Testis (tissue), 2 donors: ENCODE measurements around the gene SPRN.

Experiments used
- POLR2A ChIP-seq: fragments of 450-650 bp; IDR thresholded peaks from one replicate; pipeline ENCODE4 v1.6.1; 2017; ENCODE audit warnings: antibody characterized with exemption, mild to moderate bottlenecking, moderate library complexity
- TF ChIP-seq, protein P1 (sequence below), 3 experiments: fragments of 450-650 bp in 2 of 3; fragments of 200-600 bp in 1 of 3; sonication (generic) in 1 of 3; IDR thresholded peaks; one replicate each; pipeline ENCODE4 v1.5.1; 2016 to 2019; ENCODE audit warnings: antibody characterized with exemption in 3 of 3, mild to moderate bottlenecking in 2 of 3, moderate library complexity in 1 of 3

DNA sequence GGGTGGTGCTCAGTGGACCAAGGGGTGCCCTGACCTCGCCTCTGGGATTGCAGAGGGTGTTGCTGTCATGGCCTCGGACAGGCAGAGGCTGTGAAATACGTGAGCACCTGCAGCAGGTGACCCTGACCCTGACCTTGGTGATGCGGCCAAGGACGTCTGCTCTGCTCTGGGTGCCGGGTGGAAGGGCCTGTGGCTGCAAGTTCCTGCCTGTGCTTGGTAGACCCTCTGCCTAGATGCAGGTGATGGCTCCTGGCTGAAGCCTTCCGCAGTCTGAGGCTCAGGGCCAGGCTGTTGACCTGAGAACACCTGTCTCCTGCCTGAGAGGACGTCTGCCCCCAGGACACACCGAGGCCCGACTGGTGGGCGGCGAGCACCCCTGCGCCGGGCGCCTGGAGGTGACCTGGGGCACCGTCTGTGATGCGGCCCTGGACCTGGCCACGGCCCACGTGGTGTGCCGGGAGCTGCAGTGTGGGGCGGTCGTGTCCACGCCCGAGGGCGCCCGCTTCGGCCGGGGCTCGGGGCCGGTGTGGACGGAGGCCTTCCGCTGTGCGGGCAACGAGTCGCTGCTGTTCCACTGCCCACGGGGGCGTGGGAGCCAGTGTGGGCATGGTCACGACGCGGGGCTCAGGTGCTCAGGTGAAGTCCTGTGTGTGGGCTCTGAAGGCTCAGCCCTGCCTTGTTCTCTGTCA is 33.7 kb upstream of the SPRN start:
- TF ChIP-seq, protein P1, sequence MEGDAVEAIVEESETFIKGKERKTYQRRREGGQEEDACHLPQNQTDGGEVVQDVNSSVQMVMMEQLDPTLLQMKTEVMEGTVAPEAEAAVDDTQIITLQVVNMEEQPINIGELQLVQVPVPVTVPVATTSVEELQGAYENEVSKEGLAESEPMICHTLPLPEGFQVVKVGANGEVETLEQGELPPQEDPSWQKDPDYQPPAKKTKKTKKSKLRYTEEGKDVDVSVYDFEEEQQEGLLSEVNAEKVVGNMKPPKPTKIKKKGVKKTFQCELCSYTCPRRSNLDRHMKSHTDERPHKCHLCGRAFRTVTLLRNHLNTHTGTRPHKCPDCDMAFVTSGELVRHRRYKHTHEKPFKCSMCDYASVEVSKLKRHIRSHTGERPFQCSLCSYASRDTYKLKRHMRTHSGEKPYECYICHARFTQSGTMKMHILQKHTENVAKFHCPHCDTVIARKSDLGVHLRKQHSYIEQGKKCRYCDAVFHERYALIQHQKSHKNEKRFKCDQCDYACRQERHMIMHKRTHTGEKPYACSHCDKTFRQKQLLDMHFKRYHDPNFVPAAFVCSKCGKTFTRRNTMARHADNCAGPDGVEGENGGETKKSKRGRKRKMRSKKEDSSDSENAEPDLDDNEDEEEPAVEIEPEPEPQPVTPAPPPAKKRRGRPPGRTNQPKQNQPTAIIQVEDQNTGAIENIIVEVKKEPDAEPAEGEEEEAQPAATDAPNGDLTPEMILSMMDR (IDR thresholded peaks at IDR 0.05): no peak
- no peak for TF ChIP-seq POLR2A
